Upper lobe of left lung (tissue), 4 donors: ENCODE measurements around the gene MACROD1.

Experiments
- CTCF ChIP-seq, 6 experiments: fragments of 450-650 bp in 4 of 6; fragments of 200-600 bp in 2 of 6; sonication (generic) in 2 of 6; IDR thresholded peaks; one replicate each; pipeline ENCODE4 v1.5.1; 2016 to 2019; ENCODE audit warnings: antibody characterized with exemption in 6 of 6
- EP300 ChIP-seq, 4 donors: sonication (generic); formaldehyde crosslinking; IDR thresholded peaks; one replicate each; pipeline ENCODE4 v1.5.1; 2017; ENCODE audit warnings: antibody characterized with exemption in 4 of 4, control low read depth in 2 of 4
- POLR2A ChIP-seq, 4 donors: fragments of 450-650 bp; IDR thresholded peaks; one replicate each; pipeline ENCODE4 v1.5.1; 2016 to 2017; ENCODE audit warnings: antibody characterized with exemption in 4 of 4, mild to moderate bottlenecking in 2 of 4
- POLR2AphosphoS5 ChIP-seq, 2 donors: sonication (generic); formaldehyde crosslinking; IDR thresholded peaks; one replicate each; pipeline ENCODE4 v1.5.1; 2017; ENCODE audit warnings: antibody characterized with exemption in 2 of 2

GRCh38 chr11:64081745-64082442, 84.0 kb downstream of the MACROD1 start:
- TF ChIP-seq CTCF (IDR thresholded peaks at IDR 0.05), result no peak
- no peak for TF ChIP-seq POLR2AphosphoS5 (IDR thresholded peaks at IDR 0.05)
- no peak for TF ChIP-seq POLR2A (IDR thresholded peaks at IDR 0.05)
- TF ChIP-seq EP300 (IDR thresholded peaks at IDR 0.05), result no peak
